ENCODE measurements around the gene DHX57. TPM values are rescaled to one million over a fixed set of nuclear protein-coding genes. Genes with fewer than 3 reads are reported as not detected.
A peak's percentile ranks its signal among the peaks of the same experiment; 100 is the strongest.

Gene DHX57
- 21.7 TPM for polyA plus RNA-seq (2013, experiment 1 of 2; ENCODE audit: insufficient read length)
- polyA plus RNA-seq (2013, experiment 2 of 2; ENCODE audit: insufficient read length), result 20.3 TPM

- peak; percentile 77 for DNase-seq
Measured at GRCh38 chr2:38875576-38876367, at the start of gene DHX57, which contains the start of gene MORN2. TSS of gene DHX57 (minus strand) at chr2:38875934. CDS start at chr2:38868405, 7,529 bp downstream. TSS of gene MORN2 (plus strand) at chr2:38875976.

GRCh38 chr2:38922902-38923301, 47.2 kb upstream of the DHX57 start:
- no peak for DNase-seq

- DNase-seq, result no peak
Measured at GRCh38 chr2:38922389-38922788, 46.7 kb upstream of the DHX57 start.

GRCh38 chr2:38912619-38913018, 36.9 kb upstream of the DHX57 start:
- DNase-seq, result no peak

GRCh38 chr2:38911191-38911590, 35.5 kb upstream of the DHX57 start:
- no peak for DNase-seq

- DNase-seq, result no peak
Measured at GRCh38 chr2:38909872-38910271, 34.1 kb upstream of the DHX57 start.

GRCh38 chr2:38907743-38908562, 32.2 kb upstream of the DHX57 start:
- DNase-seq, result no peak

- DNase-seq, result no peak
Measured at GRCh38 chr2:38907242-38907641, 31.5 kb upstream of the DHX57 start.

- DNase-seq, result no peak
Measured at GRCh38 chr2:38905251-38905650, 29.5 kb upstream of the DHX57 start.

- DNase-seq, result no peak
Measured at GRCh38 chr2:38900726-38901125, 25.0 kb upstream of the DHX57 start.

- no peak for DNase-seq
Measured at GRCh38 chr2:38898256-38898655, 22.5 kb upstream of the DHX57 start.

GRCh38 chr2:38892819-38893218, 17.1 kb upstream of the DHX57 start:
- no peak for DNase-seq

GRCh38 chr2:38889575-38889974, 13.8 kb upstream of the DHX57 start, which contains the start of gene ARHGEF33:
TSS of gene ARHGEF33 (plus strand) at chr2:38889875. CDS start at chr2:38919448, 29,573 bp downstream.
- no peak for DNase-seq

- DNase-seq, result no peak
Measured at GRCh38 chr2:38889045-38889444, 13.3 kb upstream of the DHX57 start.

GRCh38 chr2:38887902-38888554, 12.3 kb upstream of the DHX57 start:
- DNase-seq, result no peak

GRCh38 chr2:38887347-38887746, 11.6 kb upstream of the DHX57 start:
- DNase-seq, result no peak

- DNase-seq, result no peak
Measured at GRCh38 chr2:38886063-38886462, 10.3 kb upstream of the DHX57 start.

GRCh38 chr2:38876407-38876806, 673 bp upstream of the DHX57 start:
- no peak for DNase-seq

- DNase-seq, result no peak
Measured at GRCh38 chr2:38875227-38875575, 533 bp downstream of the DHX57 start.

- DNase-seq, result no peak
Measured at GRCh38 chr2:38873763-38874162, 2.0 kb downstream of the DHX57 start.

GRCh38 chr2:38871432-38871831, 4.3 kb downstream of the DHX57 start:
- no peak for DNase-seq

- DNase-seq, result no peak
Measured at GRCh38 chr2:38866773-38867443, 8.8 kb downstream of the DHX57 start.
